Neural cell (in vitro differentiated cells): Measurements from ENCODE around the gene TMSB10.

Experiments
- EP300 ChIP-seq: fragments of 450-650 bp; conservative IDR thresholded peaks from 2 replicates; pipeline ENCODE4 v1.6.1; 2014; ENCODE audit warnings: antibody characterized with exemption, mild to moderate bottlenecking, moderate library complexity; ENCODE audit not compliant: poor library complexity, severe bottlenecking
- EZH2 ChIP-seq: fragments of 200-600, 300-800 bp; shearing (Covaris generic), sonication (generic); IDR thresholded peaks from 2 replicates; pipeline ENCODE4 v1.6.1; 2014; ENCODE audit warnings: antibody characterized with exemption, low read length, borderline replicate concordance, mild to moderate bottlenecking; ENCODE audit not compliant: insufficient read depth, poor library complexity, severe bottlenecking
- POLR2AphosphoS5 ChIP-seq: IDR thresholded peaks from 2 replicates; pipeline ENCODE4 v1.6.1; 2012
- RAD21 ChIP-seq: fragments of 450-650 bp; conservative IDR thresholded peaks from 2 replicates; pipeline ENCODE4 v1.6.1; 2014; ENCODE audit warnings: antibody characterized with exemption, mild to moderate bottlenecking, moderate library complexity
- REST ChIP-seq: IDR thresholded peaks from 2 replicates; pipeline ENCODE4 v1.6.1; 2012; ENCODE audit warnings: borderline replicate concordance
- TF ChIP-seq, protein P1 (sequence below): fragments of 450-650 bp; IDR thresholded peaks from 2 replicates; pipeline ENCODE4 v1.5.1; 2014; ENCODE audit warnings: antibody characterized with exemption, mild to moderate bottlenecking, moderate library complexity; ENCODE audit not compliant: poor library complexity, severe bottlenecking

DNA sequence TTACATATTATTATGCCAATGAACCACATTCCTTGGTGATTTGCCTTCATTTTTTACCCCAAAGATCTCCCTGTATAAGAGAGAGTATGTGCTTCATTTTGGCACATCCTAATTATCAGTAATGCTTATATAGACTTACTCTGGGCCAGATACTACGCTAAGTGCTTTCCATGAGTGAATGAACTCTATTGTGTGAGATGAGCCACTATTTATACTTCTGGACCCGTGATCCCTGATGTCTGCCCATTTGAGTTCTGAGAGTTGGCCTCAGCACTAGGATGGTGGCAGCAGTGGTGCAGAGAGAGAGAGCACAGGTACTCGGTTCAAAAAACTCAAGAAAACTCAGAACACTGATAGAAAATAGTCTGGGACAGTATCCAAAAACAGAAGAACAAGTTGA lies 48.1 kb downstream of the TMSB10 start:
- TF ChIP-seq POLR2AphosphoS5 (no peak), RAD21 (no peak), EP300 (no peak), EZH2 (no peak), REST (no peak)
- TF ChIP-seq, protein P1, sequence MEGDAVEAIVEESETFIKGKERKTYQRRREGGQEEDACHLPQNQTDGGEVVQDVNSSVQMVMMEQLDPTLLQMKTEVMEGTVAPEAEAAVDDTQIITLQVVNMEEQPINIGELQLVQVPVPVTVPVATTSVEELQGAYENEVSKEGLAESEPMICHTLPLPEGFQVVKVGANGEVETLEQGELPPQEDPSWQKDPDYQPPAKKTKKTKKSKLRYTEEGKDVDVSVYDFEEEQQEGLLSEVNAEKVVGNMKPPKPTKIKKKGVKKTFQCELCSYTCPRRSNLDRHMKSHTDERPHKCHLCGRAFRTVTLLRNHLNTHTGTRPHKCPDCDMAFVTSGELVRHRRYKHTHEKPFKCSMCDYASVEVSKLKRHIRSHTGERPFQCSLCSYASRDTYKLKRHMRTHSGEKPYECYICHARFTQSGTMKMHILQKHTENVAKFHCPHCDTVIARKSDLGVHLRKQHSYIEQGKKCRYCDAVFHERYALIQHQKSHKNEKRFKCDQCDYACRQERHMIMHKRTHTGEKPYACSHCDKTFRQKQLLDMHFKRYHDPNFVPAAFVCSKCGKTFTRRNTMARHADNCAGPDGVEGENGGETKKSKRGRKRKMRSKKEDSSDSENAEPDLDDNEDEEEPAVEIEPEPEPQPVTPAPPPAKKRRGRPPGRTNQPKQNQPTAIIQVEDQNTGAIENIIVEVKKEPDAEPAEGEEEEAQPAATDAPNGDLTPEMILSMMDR = no peak
